ENCODE results near the gene IGSF11.

The IGSF11 gene

DNA sequence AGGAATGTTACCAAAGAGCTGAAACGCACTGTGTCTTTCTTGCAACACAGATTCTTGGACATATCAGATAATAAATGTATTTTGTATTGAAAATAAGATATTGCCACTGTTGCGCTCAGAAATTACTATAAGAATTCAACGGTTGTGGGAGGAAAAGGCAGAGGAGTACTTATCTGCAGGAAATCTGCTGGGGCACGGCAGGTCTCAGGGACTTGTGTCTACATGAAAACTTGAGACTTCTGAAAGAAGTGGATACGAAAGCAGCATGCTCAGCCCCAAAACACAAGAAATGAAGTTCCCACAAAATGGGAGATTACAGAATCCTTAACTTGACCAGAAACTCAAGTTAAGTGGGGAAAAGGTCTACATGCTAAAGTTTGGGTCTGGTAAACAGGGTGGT lies 86.5 kb downstream of the IGSF11 start:
- no peak for DNase-seq

DNA sequence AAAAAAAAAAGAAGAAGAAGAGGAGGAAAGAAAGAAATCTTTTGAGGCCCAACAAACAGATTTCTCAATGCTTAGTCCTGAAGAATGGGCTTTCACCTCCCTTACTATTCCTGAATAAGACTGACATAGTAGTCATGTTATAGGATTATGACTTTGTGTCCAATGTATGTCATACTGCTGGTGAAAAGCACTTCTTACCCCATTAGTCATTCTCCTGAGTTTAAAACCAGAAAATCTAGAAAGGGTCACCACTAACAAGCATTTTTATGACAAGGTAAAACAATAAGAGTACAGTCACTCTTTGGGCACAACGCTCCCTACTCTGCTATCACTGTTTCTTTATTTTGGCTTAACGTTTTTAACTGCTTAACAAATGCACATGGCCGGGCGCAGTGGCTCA lies 88.2 kb downstream of the IGSF11 start:
- no peak for DNase-seq

DNA sequence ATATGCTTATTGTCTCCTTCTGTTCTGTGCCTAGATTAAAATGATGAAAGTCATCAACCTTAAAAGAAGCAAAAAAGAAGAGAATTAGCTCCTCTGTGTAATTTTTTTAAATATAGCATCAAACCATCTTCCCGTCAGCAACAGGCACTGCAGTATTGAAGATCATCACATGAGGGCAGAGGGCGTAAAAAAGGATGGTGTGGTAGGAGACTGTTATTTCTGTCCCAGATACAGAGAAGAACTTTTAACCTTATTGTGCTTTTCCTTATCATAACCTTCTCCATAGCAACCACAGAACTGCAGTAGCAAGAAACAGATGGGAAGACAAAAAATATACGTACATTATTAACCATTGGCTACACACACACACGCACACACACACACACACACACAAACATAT lies 88.8 kb downstream of the IGSF11 start:
- no peak for DNase-seq

DNA sequence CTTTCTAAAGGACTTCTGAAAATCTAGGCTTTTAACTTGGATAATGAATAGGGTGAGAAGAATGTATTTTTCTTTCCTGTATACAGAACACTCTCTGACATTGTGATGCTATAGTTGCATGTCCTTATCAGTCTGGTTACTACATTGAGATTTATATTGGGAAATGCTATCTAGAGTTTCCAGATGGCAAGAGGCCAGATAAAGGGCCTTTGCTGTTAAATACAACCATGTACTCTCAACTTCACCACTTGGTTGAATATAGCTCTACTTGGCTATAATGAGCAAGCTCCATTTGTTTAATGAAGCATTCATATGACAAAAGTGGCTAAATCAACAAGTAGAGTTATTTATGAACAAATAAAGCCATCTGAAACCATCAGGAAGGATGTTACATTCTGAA lies 91.0 kb downstream of the IGSF11 start:
- peak; percentile 32 for DNase-seq

DNA sequence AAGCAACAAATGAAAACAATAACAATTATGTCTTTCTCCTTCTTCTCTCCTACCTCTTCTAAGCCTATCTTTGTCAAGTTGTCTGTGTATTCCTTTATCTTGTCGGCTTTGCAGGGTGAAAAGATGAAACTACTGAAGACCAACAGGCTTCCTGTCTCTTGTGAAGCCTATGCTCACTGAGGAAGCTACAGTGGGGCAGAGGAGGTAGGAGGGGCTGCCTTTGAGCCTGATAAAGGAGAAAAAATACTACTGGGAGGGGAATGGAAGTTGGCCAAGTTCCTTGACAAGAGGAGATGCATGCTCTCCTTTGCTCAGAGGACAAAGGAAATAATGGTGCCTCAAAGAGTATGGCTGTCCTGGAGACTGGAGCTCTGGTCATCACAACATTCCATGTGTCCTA lies 92.0 kb downstream of the IGSF11 start:
- no peak for DNase-seq

DNA sequence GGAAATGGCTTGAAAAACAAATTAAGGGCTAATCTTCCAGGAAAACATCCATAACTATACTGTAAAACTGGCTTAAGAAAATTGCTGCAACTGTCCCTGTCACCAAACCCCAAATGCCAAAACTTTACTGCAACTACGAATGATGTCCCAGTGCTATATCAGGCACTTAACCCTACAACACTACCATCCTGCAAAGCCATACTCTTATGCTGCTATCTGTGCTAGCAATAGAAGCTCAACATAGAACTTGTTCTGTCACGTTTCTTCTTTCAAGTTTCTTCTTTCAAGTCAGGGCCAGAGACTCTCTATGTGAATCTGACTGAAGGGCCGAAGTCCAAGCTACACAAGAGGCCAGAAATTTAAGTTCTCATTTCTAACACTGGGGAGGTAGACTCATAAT lies 92.5 kb downstream of the IGSF11 start:
- DNase-seq: no peak

DNA sequence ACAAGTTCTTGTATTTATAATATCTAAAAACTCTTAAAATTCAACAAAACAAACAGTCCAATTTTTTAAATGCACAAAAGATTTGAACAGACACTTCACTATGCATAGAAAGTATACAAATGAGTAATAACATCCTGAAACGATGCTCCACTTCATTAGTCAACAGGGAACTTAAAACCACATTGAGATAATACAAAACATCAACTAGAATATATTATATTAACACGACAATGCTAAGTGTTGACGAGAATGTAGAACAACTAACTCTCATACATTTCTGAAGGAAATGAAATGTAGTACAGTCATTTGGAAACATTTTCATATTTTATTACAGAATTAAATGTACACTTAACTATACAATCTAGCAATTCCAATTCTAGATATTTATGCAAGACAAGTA lies 93.4 kb downstream of the IGSF11 start:
- no peak for DNase-seq

DNA sequence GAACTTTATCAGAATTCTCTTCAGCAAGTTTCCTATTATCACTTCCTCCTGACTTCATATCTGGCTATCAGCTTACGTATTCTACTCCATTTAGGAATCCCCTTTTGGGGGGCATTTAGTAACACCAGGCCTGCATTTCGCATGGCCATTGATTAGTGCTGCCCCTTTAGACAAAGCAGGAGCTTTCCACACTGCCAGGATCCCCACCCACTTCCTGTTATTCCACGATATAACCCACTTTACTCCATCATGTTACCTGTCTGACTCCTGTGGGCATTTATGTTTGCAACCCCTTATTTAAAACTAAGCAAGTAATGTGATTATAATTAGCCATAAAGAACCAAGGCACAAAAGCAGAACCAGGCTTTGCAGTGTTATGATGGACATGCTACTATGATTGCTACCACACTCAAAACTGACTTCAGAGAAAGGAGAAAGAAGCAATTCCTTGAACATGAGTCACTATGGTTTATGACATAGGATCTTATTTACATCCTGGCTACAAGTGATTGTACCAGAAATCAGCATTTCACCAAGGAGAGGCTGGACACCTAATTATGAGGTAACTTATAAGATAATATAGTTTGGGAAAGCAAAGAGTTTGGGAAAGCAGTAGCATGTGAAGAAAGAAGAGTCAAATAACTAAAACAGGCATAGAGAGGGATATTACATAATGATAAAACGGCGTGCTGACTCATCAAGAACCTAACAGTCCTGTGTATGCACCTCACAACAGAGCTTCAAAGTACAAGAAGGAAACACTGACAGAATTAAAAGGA lies 96.3 kb downstream of the IGSF11 start:
- DNase-seq: no peak

DNA sequence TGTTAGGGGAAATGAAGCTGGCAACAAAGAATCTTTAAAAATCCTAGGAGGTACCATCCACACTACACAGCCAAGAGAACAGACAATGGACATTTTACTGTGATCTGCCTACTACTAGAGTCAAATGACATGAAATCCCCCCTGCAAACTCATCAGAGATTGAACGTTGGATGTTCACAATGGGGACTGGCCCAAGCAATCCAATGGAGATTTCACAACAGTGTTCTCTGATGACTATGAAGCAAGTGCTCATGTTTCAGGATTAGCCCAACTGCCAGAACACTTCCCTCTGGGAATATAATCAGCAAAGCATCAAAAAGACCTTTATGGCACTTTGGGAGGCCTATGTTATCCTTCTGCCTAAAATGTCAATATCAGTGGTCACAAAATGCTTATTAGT lies 97.8 kb downstream of the IGSF11 start:
- DNase-seq: peak; percentile 3

DNA sequence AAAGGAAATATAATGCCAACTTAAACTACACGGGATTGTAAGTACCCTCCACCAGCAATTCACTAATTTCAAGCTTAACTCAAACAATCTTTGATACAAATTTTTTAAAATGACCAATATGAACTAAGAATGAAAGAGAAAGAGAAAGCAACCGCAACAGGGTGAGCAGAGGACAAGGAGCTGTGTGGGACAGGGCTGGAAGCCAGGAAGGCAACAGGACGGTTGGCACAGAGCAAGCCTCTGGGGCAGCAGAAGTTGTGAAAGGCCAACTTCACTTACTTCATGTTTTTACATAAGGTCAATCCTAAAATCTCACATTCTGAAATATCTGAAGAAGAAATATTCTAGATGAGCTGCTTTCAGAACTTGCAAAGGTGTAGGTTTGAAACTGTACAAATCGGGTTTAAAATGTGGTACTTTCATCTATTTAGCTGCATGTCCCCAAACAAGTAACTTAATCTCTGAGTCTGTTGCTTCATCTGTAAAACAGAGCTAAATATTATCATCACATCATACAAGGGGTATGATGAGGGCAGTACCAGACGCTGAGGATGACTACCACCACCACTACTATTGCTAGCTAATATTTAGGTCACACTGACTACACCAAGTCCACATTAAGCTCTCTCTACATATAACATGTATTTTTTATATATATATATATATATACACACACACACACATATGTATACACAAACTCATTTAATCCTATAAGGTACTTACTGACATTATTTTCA lies 101.7 kb downstream of the IGSF11 start:
- DNase-seq: no peak

DNA sequence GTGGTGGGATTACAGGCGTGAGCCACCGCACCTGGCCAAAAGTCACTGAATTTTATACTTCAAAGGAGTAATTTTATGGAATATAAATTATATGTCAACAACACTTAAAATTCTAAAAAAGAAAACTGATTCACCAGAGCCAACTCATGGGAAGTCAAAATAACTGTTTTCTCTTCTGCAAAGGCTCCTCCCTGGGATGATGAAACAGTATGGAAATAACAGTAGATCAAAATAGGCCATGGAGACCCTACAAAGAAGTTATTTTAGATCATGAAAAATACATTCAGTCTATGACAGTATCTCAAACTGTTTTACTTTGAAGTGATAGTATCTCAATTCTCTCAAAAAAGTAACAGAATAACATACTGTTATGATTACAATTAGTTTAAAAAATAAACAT lies 102.7 kb downstream of the IGSF11 start:
- no peak for DNase-seq

DNA sequence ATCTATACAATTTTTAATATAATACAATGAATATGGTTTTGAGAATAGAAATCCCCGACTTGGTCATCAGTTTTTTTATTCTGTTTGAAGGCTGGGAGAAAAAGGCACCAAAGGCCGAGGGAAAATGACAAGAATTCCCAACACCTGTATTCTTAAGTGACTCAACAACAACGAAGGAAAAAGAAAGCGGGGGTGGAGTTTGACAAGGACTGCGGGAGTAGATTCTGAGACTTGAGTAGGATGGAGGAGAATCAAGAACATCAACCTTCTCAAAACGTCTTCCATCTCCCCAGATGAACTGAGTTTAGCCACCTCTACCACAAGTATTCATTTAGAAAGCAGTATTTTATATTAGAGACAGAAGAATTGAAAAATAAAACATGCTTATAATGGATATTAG lies 107.2 kb downstream of the IGSF11 start:
- no peak for DNase-seq

DNA sequence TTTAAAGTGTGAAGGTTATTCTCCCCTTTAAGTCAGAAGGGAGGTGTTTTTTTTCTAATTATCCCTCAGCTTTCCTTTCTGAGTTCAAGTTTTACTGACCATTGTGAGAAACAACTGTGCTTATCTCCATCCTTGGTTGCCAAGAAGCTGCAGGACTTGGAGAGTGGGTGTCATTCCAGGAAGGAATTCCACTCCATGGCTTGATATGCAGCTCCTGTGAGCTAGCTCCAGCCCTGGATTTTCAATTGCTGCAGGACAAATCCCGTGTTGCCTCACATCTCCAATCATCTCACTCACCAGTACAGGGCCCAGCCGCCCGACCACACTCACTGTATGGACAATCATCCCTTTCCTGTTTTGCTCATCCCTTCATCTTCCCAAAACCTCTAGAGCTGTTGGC lies 122.5 kb downstream of the IGSF11 start:
- no peak for DNase-seq

DNA sequence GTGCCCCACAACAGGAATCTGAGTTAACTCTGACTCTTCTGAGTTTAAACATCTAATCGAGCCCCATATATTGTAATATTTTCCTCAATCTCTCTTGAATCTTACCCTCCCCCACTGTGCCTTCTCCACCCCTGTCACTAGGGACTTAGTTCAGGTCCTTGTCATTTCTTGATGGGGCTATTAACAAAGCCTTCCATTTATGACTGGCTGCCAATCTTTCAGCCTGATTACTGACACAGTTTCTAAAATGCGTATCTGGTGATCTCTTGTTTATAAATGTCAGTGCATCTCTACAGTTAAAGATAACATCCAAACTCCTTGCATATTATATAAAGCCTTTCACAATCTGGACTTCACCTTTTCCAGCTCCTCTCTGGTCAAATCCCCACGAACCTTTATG lies 124.3 kb downstream of the IGSF11 start:
- no peak for DNase-seq

DNA sequence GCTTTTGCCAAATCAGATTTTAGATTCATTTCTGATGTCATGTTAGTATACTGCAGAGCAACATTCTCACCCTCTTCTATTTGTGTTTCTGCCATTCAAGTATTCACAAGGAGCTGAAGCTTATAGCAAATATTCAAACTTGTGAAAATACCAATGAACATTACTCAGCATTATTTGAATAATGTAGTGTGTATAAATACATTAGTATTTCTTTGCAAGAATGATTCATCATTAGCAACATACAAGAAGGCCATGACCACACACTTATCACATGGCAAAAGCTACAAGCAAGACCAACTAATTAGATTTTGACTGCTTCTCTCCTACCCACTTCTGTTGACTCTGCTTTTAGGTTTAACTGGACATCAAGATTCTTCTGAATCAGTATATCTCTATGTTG lies 124.9 kb downstream of the IGSF11 start:
- no peak for DNase-seq

DNA sequence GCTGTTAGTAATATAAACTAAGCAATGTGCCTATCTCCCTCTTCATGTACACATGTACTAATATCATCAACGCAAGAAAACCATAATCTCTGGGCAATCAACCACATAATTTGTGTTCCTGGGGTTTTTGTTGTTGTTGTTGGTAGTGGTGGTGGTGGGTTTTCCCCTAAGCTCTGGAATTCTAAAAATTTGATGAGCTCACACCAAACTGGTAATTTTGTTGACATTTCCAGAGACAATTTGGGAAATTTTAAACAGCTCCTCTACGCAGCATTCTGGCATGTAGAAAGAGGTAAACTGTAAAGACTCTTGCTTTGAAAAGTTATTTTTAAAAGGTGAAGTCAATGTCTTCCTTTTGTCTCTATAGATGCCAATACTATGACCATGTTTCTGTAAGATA lies 126.7 kb downstream of the IGSF11 start:
- no peak for DNase-seq

DNA sequence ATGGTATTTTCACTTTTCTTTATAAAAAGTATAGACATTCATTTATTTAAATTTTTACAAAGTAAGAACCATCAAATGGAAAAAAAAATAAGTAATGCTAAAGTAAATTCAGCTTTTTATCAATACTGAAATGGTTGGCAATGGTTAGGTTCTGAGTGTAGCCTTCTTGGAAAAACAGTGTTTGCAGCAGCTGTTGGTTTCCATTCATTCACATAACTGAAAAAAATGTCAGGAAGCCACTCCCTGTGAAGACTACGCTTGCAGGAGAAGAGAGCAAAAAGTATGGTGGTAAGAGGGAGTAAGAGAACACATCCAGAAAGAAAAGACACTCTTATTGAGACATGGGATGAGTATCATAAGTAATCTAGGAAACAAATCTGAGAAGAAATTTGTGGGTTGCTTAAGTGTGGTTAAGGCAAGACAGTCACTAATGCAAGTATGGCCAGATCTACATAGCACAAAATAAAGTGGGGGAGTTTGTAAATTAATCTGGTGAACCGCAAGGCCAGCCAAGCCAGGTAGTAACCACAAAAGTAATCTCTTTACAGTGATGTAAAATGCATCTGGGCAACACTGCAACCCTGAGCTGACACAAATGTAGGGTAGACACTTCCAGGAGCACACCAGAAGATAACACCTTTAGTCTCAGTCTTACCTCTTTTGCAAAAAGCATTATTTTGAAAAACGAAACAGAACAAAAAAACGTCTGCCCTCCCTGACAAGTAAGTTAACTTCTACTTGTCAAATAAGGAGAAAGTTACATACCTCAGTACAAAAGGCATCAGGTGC lies 133.7 kb downstream of the IGSF11 start:
- DNase-seq: no peak

DNA sequence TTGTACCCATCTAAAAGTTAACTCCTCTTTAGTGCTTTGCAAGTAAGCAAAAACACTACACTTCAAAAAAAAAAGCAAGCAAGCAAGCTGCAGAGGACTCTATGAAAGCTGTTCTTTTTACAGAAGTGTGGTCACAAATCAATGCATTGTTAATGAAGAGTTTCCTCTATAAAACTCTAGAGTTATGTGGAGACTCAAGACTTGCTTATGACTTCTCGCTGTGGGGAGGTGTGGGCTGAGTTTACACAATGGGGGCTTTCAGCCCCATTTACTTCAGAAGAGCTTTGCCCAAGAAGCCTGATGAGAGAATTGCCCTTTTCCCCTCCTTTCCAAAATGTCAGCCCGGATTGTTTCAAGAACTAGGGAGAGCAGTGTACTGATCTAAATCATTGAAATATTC lies 144.4 kb downstream of the IGSF11 start:
- DNase-seq: no peak

DNA sequence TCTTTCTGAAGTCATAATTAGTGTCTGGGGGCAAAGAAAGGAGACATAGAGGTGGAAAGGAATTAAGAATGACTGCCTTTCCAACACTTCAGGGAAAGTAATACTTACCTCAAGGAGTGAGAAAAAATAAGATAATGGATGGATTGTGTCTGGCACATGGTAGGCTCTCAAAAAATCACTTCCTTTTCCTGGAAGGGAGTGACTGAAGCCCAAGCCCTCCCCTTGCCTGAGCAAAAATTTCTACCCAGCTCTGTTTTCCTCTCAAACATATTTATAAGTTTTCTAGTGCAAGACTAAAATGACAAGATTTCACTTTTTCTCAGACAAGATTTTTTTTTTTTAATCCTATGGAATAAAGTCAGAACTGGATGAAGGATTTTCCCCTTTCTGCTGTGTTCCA lies 145.0 kb downstream of the IGSF11 start:
- DNase-seq: no peak

DNA sequence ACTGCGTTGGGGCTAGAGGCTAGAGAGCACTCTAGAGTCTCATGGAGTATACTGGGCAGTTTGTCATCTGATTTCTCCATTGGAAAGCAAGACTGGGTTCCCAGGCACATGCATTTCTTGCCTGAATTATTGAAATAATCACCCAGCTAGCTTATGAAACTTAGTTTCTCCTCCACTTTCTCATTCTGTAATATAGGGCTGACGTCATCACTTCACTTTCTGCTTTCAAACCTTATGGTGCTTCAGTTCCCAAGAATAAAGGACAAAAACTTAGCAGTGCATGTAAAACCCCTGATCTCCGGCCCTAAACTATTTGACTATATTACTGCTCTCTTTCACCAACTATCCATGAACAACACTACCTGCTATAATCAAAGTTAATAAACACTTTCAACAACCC lies 147.9 kb downstream of the IGSF11 start:
- DNase-seq: no peak

DNA sequence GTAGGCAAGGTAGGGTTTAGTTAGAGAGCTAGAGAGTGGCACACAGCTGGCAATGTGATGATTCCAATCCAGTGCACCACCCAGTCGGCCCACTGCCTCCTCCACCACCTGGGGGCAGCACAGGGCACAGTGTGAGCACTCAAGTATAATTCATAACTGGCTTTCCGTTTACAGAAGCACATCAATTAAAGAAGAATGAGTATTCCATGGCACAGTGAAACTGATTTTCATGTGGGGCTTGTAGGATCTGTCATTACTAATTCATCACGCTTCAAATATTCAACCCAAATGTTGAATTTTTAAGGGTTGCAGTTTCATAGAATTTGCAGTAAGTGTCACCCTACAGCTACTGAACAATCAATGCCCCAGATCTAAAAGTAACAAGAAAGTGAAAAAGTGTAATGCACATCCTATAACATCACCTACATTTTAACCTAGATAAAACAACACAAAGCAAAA lies 149.9 kb downstream of the IGSF11 start:
- peak; percentile 77 for DNase-seq

DNA sequence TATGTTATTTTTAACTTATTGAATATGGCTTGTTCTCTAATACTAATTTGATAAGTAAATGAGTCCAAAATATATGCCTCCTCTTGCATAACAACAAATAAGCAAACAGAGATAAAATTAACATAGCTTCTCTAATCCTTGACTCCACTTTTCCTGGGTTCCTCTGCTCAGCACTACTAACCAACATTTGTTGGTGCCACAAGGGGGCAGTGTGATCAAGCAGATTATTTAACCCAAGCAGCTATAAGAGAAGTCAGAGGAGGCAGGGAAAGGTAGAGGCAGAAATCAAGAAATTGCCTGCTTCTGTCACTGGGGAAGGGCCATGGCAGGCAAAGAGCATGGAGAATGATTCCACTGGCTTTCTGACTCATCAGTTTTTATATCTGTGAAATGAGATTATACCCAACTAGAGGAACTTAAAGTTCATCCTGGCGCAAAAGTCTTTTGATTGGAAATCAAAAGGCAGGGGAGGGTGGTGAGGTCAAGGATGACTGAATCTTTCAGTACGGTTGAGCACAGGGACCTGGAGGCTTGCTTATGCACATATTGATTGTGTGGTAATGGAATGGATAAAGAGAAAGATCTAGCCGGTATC lies 152.2 kb downstream of the IGSF11 start:
- peak; percentile 59 for DNase-seq

DNA sequence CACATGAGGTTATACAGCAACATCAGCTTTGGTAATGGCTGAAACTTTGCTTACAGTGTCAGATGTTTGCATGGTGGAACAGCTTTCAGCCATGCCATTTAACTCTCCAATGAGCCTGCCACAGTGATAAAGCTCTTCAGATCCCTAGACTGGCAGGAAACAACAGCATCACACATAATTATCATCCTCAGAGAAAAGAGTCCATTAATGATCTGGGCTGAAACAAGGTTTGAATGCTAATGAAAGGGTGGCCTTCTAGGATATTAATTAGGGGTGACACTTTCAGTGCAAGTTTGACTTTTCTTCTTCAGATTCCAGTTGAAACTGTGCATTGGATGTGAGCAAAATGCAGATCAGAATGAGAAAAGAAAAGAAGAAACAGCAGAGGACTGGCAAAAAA lies 166.6 kb downstream of the IGSF11 start:
- DNase-seq: no peak

Data from NCI-H1092 treated with DMSO at 0.1 percent for 48 hours (cell line).